H9 (cell line): ENCODE results near the gene PGLYRP2. TPM values are rescaled to one million over a fixed set of nuclear protein-coding genes. Genes with fewer than 3 reads are reported as not detected.

Experiments
- DNase-seq: peaks from one replicate; pipeline ENCODE4 v3.0.0-alpha.2; 2017
- H2AFZ ChIP-seq: one replicate; pipeline ENCODE4 v1.6.1; 2013; ENCODE audit warnings: mild to moderate bottlenecking, low read length, control low read depth, moderate library complexity
- H2AK5ac ChIP-seq: 2 replicates; pipeline ENCODE4 v1.6.1; 2013; ENCODE audit warnings: low read length, control low read depth, mixed read lengths; ENCODE audit not compliant: insufficient read length
- H2BK120ac ChIP-seq: one replicate; pipeline ENCODE4 v1.6.1; 2013; ENCODE audit warnings: low read depth, mild to moderate bottlenecking, low read length, control low read depth, inconsistent platforms; ENCODE audit not compliant: poor library complexity, severe bottlenecking
- H2BK12ac ChIP-seq: 2 replicates; pipeline ENCODE4 v1.6.1; 2013; ENCODE audit warnings: low read length, control low read depth, mixed read lengths, low read depth; ENCODE audit not compliant: insufficient read length
- H2BK15ac ChIP-seq: 2 replicates; pipeline ENCODE4 v1.6.1; 2013; ENCODE audit warnings: low read depth, low read length, control low read depth
- H2BK20ac ChIP-seq: one replicate; pipeline ENCODE4 v1.6.1; 2013; ENCODE audit warnings: low read depth, mild to moderate bottlenecking, low read length, control low read depth, inconsistent platforms; ENCODE audit not compliant: poor library complexity, severe bottlenecking
- H2BK5ac ChIP-seq: 2 replicates; pipeline ENCODE4 v1.6.1; 2013; ENCODE audit warnings: low read length, control low read depth, mixed read lengths; ENCODE audit not compliant: insufficient read length
- H3K14ac ChIP-seq: 2 replicates; pipeline ENCODE4 v1.6.1; 2013; ENCODE audit warnings: low read length, control low read depth; ENCODE audit not compliant: insufficient read depth
- H3K18ac ChIP-seq: 2 replicates; pipeline ENCODE4 v1.6.1; 2013; ENCODE audit warnings: low read depth, mild to moderate bottlenecking, mixed read lengths, low read length, control low read depth; ENCODE audit not compliant: insufficient read length
- H3K23ac ChIP-seq: 2 replicates; pipeline ENCODE4 v1.6.1; 2013; ENCODE audit warnings: low read length, control low read depth, mixed read lengths, low read depth; ENCODE audit not compliant: insufficient read length
- H3K23me2 ChIP-seq: 2 replicates; pipeline ENCODE4 v1.6.1; 2013; ENCODE audit warnings: low read depth, mild to moderate bottlenecking, mixed read lengths, low read length, control low read depth; ENCODE audit not compliant: insufficient read length, poor library complexity, severe bottlenecking
- H3K27ac ChIP-seq: 2 replicates; pipeline ENCODE4 v1.5.1; 2013; ENCODE audit warnings: low read length, control low read depth, mixed read lengths, low read depth; ENCODE audit not compliant: insufficient read length
- H3K27me3 ChIP-seq: 2 replicates; pipeline ENCODE4 v1.6.1; 2013; ENCODE audit warnings: low read length, control low read depth, inconsistent platforms; ENCODE audit not compliant: insufficient read depth
- H3K4ac ChIP-seq: 2 replicates; pipeline ENCODE4 v1.6.1; 2013; ENCODE audit warnings: low read depth, mild to moderate bottlenecking, control low read depth, inconsistent platforms, low read length, moderate library complexity
- H3K4me1 ChIP-seq: 2 replicates; pipeline ENCODE4 v1.6.1; 2013; ENCODE audit warnings: low read length, control low read depth, inconsistent platforms; ENCODE audit not compliant: insufficient read depth
- H3K4me2 ChIP-seq: 2 replicates; pipeline ENCODE4 v1.6.1; 2013; ENCODE audit warnings: low read length, control low read depth, mixed read lengths; ENCODE audit not compliant: insufficient read length, insufficient read depth
- H3K56ac ChIP-seq: 2 replicates; pipeline ENCODE4 v1.6.1; 2013; ENCODE audit warnings: low read depth, mild to moderate bottlenecking, mixed read lengths, low read length, control low read depth; ENCODE audit not compliant: insufficient read length
- H3K79me1 ChIP-seq: 2 replicates; pipeline ENCODE4 v1.6.1; 2013; ENCODE audit warnings: low read depth, mild to moderate bottlenecking, moderate library complexity, low read length, control low read depth, inconsistent platforms; ENCODE audit not compliant: insufficient read depth, poor library complexity, severe bottlenecking
- H3K79me2 ChIP-seq: 2 replicates; pipeline ENCODE4 v1.6.1; 2013; ENCODE audit warnings: low read length, control low read depth, inconsistent platforms; ENCODE audit not compliant: insufficient read depth
- H3K9ac ChIP-seq: 2 replicates; pipeline ENCODE4 v1.6.1; 2013; ENCODE audit warnings: low read length, control low read depth, mixed read lengths; ENCODE audit not compliant: insufficient read length; ENCODE audit errors: extremely low read depth
- H3K9me3 ChIP-seq: one replicate; pipeline ENCODE4 v1.6.1; 2013; ENCODE audit warnings: low read depth, low read length, inconsistent platforms; ENCODE audit not compliant: control insufficient read depth
- H3T11ph ChIP-seq: one replicate; pipeline ENCODE4 v1.6.1; 2013; ENCODE audit warnings: mild to moderate bottlenecking, low read length, control low read depth, inconsistent platforms
- H4K20me1 ChIP-seq: one replicate; pipeline ENCODE4 v1.6.1; 2013; ENCODE audit not compliant: control insufficient read depth, insufficient read length, insufficient read depth
- H4K5ac ChIP-seq: 2 replicates; pipeline ENCODE4 v1.6.1; 2013; ENCODE audit warnings: low read depth, mild to moderate bottlenecking, mixed read lengths, low read length, control low read depth; ENCODE audit not compliant: insufficient read length
- H4K8ac ChIP-seq: replicated peaks from 2 replicates; pipeline ENCODE4 v1.6.1; 2013; ENCODE audit warnings: low read length, control low read depth, mixed read lengths, low read depth; ENCODE audit not compliant: insufficient read length
- H4K91ac ChIP-seq: 2 replicates; pipeline ENCODE4 v1.6.1; 2013; ENCODE audit warnings: low read depth, mild to moderate bottlenecking, moderate library complexity, mixed read lengths, low read length, control low read depth; ENCODE audit not compliant: insufficient read length
- H3K27ac Mint-ChIP-seq, 3 experiments: 2 replicates in 2 of 3; 3 replicates in 1 of 3; pipeline ENCODE4 v1.8.0; 2020 to 2021; ENCODE audit warnings: mixed read lengths in 3 of 3, mild to moderate bottlenecking in 1 of 3, moderate library complexity in 1 of 3
- H3K27me3 Mint-ChIP-seq: 2 replicates; pipeline ENCODE4 v1.8.0; 2021; ENCODE audit warnings: low read depth, mild to moderate bottlenecking, moderate library complexity, mixed read lengths
- H3K36me3 Mint-ChIP-seq, 3 experiments: 2 replicates in 2 of 3; 3 replicates in 1 of 3; pipeline ENCODE4 v1.8.0; 2020 to 2021; ENCODE audit warnings: low read depth in 3 of 3, mixed read lengths in 3 of 3; ENCODE audit not compliant: insufficient read depth in 1 of 3
- H3K4me1 Mint-ChIP-seq, 2 experiments: 2 replicates each; pipeline ENCODE4 v1.8.0; 2020; ENCODE audit warnings: mixed read lengths in 2 of 2
- H3K4me3 Mint-ChIP-seq, 2 experiments: 2 replicates in 1 of 2; 3 replicates in 1 of 2; pipeline ENCODE4 v1.8.0; 2020 to 2021; ENCODE audit warnings: mild to moderate bottlenecking in 2 of 2, mixed read lengths in 2 of 2, moderate library complexity in 1 of 2
- H3K9me3 Mint-ChIP-seq, 2 experiments: 2 replicates in 1 of 2; 3 replicates in 1 of 2; pipeline ENCODE4 v1.8.0; 2020; ENCODE audit warnings: mild to moderate bottlenecking in 2 of 2, mixed read lengths in 2 of 2, moderate library complexity in 1 of 2
- CTCF ChIP-seq: fragments of 200-600 bp; sonication (generic); conservative IDR thresholded peaks from 3 replicates; pipeline ENCODE4 v1.8.0; 2021; ENCODE audit warnings: antibody characterized with exemption, mild to moderate bottlenecking
- WGBS: extraction: QIAGEN DNeasy Blood & Tissue Kit; methylation state at CpG from one replicate; pipeline ENCODE4 v1.1.7; 2013; ENCODE audit warnings: missing lambda C conversion rate, low lambda C conversion rate, mixed read lengths; ENCODE audit not compliant: insufficient read length; ENCODE audit errors: extremely low coverage; 5-methylcytosine and 5-hydroxymethylcytosine counted together
- total RNA-seq: library from RNA; stranded (reverse); gene quantifications from 2 replicates; pipeline ENCODE4 v1.2.1, GENCODE V29; 2021

Gene PGLYRP2
- total RNA-seq, 1 experiment from 2014 or later: not detected

- no peak overlapping the region for H2BK15ac ChIP-seq
- no peaks in the 10 kb centered on the region for H3K4me1 ChIP-seq
- H2BK5ac ChIP-seq: no peak overlapping the region
- Mint-ChIP-seq H3K4me1 (peaks cover 7 to 16% of the 10 kb centered on the region in 2 experiments), H3K36me3 (no peaks in the 10 kb centered on the region), H3K27ac (no peak overlapping the region), H3K4me3 (peak overlapping the region; percentile 42 to 72; a peak in 4 of 5 replicates), H3K27me3 (peaks cover 87% of the 10 kb centered on the region), H3K9me3 (no peaks in the 10 kb centered on the region; a peak in 4 of 5 replicates)
- no peak overlapping the region for H3K4ac ChIP-seq
- no peaks in the 10 kb centered on the region for H3K79me1 ChIP-seq
- H2BK20ac ChIP-seq: no peak overlapping the region
- H4K5ac ChIP-seq: no peak overlapping the region
- no peaks in the 10 kb centered on the region for H3K9me3 ChIP-seq
- H3K23ac ChIP-seq: no peak overlapping the region
- H2BK120ac ChIP-seq: no peak overlapping the region
- no peak overlapping the region for H3K56ac ChIP-seq
- no peak overlapping the region for H3K14ac ChIP-seq
- H3K79me2 ChIP-seq: no peaks in the 10 kb centered on the region
- H3K18ac ChIP-seq: no peak overlapping the region
- H2AFZ ChIP-seq: no peak overlapping the region
- peak overlapping the region; percentile 52 for H3K4me2 ChIP-seq
- no peak overlapping the region for H2AK5ac ChIP-seq
- no peak overlapping the region for H3K27ac ChIP-seq
- peaks cover 14% of the 10 kb centered on the region; the same call in 1 of the 2 replicates for H3K27me3 ChIP-seq
- DNase-seq: peak; percentile 99
- no peaks in the 10 kb centered on the region for H4K20me1 ChIP-seq
- no peak overlapping the region for H3T11ph ChIP-seq
- H2BK12ac ChIP-seq: no peak overlapping the region
- H3K23me2 ChIP-seq: peaks cover 19% of the 10 kb centered on the region
- no peak overlapping the region for H3K9ac ChIP-seq
- no peak overlapping the region for H4K8ac ChIP-seq
- H4K91ac ChIP-seq: no peak overlapping the region
- no CpG with 5 or more reads among the region's 86 CpGs for WGBS
- no peak for TF ChIP-seq CTCF
These were observed 22.2 kb downstream of the PGLYRP2 start for GRCh38 chr19:15456871-15457700.
